ENCODE results near the gene CEP128.

The CEP128 gene

DNA sequence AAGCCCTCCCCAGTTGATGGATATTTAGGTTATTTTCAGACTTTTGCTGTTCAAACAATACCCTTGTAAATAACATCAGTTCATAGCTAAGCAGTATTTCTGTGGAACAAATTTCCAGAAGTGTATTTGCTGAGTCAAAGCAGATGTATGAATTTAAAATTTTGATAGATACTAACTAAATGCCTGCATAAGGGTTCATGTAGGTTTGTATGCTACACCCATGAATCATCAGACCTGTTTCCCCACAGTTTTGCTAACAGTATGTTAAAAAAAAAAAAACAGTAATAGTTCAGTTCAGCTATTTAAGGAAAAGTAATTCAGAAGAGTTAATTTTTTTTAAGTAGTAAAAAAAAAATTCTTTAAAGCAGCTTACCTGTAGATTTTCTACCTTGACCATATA lies 494.1 kb downstream of the CEP128 start:
- TF ChIP-seq, protein P1, sequence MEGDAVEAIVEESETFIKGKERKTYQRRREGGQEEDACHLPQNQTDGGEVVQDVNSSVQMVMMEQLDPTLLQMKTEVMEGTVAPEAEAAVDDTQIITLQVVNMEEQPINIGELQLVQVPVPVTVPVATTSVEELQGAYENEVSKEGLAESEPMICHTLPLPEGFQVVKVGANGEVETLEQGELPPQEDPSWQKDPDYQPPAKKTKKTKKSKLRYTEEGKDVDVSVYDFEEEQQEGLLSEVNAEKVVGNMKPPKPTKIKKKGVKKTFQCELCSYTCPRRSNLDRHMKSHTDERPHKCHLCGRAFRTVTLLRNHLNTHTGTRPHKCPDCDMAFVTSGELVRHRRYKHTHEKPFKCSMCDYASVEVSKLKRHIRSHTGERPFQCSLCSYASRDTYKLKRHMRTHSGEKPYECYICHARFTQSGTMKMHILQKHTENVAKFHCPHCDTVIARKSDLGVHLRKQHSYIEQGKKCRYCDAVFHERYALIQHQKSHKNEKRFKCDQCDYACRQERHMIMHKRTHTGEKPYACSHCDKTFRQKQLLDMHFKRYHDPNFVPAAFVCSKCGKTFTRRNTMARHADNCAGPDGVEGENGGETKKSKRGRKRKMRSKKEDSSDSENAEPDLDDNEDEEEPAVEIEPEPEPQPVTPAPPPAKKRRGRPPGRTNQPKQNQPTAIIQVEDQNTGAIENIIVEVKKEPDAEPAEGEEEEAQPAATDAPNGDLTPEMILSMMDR (IDR thresholded peaks at IDR 0.05; ENCODE audit: low read depth, low read length), result no peak
- Histone ChIP-seq H3K36me3 (no peaks in the 10 kb centered on the region), H3K4me3 (ENCODE audit: low read depth, low read length) (no peak overlapping the region), H3K9me3 (ENCODE audit: severe bottlenecking) (no peaks in the 10 kb centered on the region), H3K27ac (no peak overlapping the region), H3K27me3 (ENCODE audit: insufficient read depth, low read depth, severe bottlenecking) (no peaks in the 10 kb centered on the region)
- no peak for DNase-seq

Measured in WERI-Rb-1 (cell line).